KMS-11 (cell line): ENCODE measurements around the gene MYO7B.

ENCODE experiments used
- H2AFZ ChIP-seq: fragments of 200-600 bp; sonication (generic); 2 replicates; pipeline ENCODE4 v1.6.1; 2016; ENCODE audit warnings: antibody characterized with exemption, mixed run types, low read depth
- H3K27ac ChIP-seq: fragments of 200-600 bp; sonication (generic); 2 replicates; pipeline ENCODE4 v1.6.1; 2016; ENCODE audit warnings: mild to moderate bottlenecking, mixed run types
- H3K27me3 ChIP-seq: fragments of 200-600 bp; sonication (generic); 2 replicates; pipeline ENCODE4 v1.6.1; 2017; ENCODE audit warnings: mild to moderate bottlenecking, low read depth, mixed run types, moderate library complexity; ENCODE audit not compliant: insufficient read depth
- H3K36me3 ChIP-seq: fragments of 200-600 bp; sonication (generic); 2 replicates; pipeline ENCODE4 v1.6.1; 2017; ENCODE audit warnings: mild to moderate bottlenecking, mixed run types; ENCODE audit not compliant: insufficient read depth
- H3K4me1 ChIP-seq: fragments of 200-600 bp; sonication (generic); 2 replicates; pipeline ENCODE4 v1.6.1; 2016; ENCODE audit warnings: mild to moderate bottlenecking, low read depth, mixed run types; ENCODE audit not compliant: poor library complexity, severe bottlenecking
- H3K4me2 ChIP-seq: fragments of 200-600 bp; sonication (generic); 2 replicates; pipeline ENCODE4 v1.7.0; 2016; ENCODE audit warnings: mild to moderate bottlenecking, mixed run types
- H3K4me3 ChIP-seq: fragments of 200-600 bp; sonication (generic); IDR thresholded peaks from 2 replicates; pipeline ENCODE4 v1.6.1; 2017; ENCODE audit warnings: low read depth, low read length, mixed read lengths; ENCODE audit not compliant: insufficient read depth
- H3K79me2 ChIP-seq: fragments of 200-600 bp; sonication (generic); 2 replicates; pipeline ENCODE4 v1.6.1; 2016; ENCODE audit warnings: low read depth, mixed run types; ENCODE audit not compliant: insufficient read depth
- H3K9ac ChIP-seq: fragments of 200-600 bp; sonication (generic); 2 replicates; pipeline ENCODE4 v1.6.1; 2016; ENCODE audit warnings: mild to moderate bottlenecking, mixed run types
- H4K20me1 ChIP-seq: fragments of 200-600 bp; sonication (generic); 2 replicates; pipeline ENCODE4 v1.6.1; 2016; ENCODE audit warnings: mild to moderate bottlenecking, mixed run types; ENCODE audit not compliant: insufficient read depth
- CTCF ChIP-seq: fragments of 200-600 bp; sonication (generic); conservative IDR thresholded peaks from 2 replicates; pipeline ENCODE4 v1.6.1; 2017; ENCODE audit warnings: low read depth, mild to moderate bottlenecking, antibody characterized with exemption, low read length, moderate library complexity, mixed read lengths

The MYO7B gene

GRCh38 chr2:127594116-127594591 is 58.7 kb downstream of the MYO7B start:
- no peak overlapping the region for H3K9ac ChIP-seq
- no peaks in the 10 kb centered on the region for H3K27me3 ChIP-seq
- no peak for TF ChIP-seq CTCF
- no peaks in the 10 kb centered on the region for H4K20me1 ChIP-seq
- H3K4me2 ChIP-seq, result no peak overlapping the region
- no peaks in the 10 kb centered on the region for H3K36me3 ChIP-seq
- no peak overlapping the region for H3K27ac ChIP-seq
- H3K79me2 ChIP-seq, result no peaks in the 10 kb centered on the region
- H3K4me3 ChIP-seq, result no peak overlapping the region
- no peaks in the 10 kb centered on the region for H3K4me1 ChIP-seq
- H2AFZ ChIP-seq, result no peak overlapping the region

- no peaks in the 10 kb centered on the region for H3K36me3 ChIP-seq
- no peak overlapping the region for H3K4me3 ChIP-seq
- H3K27me3 ChIP-seq, result no peaks in the 10 kb centered on the region
- no peak for TF ChIP-seq CTCF
- no peak overlapping the region for H3K27ac ChIP-seq
- no peaks in the 10 kb centered on the region for H3K79me2 ChIP-seq
- H3K4me2 ChIP-seq, result no peak overlapping the region
- no peaks in the 10 kb centered on the region for H4K20me1 ChIP-seq
- H2AFZ ChIP-seq, result no peak overlapping the region
- H3K4me1 ChIP-seq, result no peaks in the 10 kb centered on the region
- H3K9ac ChIP-seq, result no peak overlapping the region
Measured at GRCh38 chr2:127596311-127597045, 61.0 kb downstream of the MYO7B start.

DNA sequence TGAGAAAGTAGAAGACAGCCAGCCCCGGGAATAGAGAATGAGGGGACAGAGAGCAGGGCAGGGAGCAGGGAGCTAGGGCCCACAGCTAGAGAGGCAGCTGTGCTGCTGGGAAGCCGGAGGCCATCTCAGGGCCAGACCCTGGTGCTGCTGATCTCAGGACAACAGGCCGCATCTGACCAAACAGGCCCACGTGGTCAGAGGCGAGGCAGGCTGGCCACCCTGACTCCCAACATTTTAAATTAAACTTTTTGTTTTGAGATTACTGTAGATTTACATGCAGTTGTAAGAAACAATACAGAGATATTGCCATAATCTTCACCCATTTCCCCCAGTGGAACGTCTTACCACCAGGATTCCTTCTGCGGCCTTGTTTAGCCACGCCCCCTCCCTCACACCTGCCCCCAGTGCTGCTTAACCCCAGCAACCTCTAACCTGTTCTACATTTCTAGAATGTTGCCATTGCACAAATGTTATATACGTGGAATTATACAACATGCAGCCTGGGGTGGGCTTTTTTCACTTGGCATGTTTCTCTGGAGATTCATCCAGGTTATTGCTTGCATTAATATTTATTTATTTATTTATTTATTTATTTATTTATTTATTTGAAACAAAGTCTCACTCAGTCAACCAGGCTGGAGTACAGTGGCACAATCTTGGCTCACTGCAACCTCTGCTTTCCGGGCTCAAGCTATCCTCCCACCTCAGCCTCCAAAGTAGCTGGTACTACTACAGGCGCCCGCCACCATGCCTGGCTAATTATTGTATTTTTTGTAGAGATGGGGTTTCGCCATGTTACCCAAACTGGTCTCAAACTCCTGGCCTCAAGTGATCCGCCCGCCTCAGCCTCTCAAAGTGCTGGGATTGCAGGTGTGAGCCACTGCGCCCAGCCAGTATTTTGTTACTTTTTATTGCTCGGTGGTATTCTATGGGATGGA is 61.8 kb downstream of the MYO7B start:
- Histone ChIP-seq H3K79me2 (no peaks in the 10 kb centered on the region), H3K27ac (no peak overlapping the region), H3K36me3 (no peaks in the 10 kb centered on the region), H3K4me3 (no peak overlapping the region), H3K27me3 (no peaks in the 10 kb centered on the region), H4K20me1 (no peaks in the 10 kb centered on the region), H3K9ac (no peak overlapping the region), H3K4me2 (no peak overlapping the region), H2AFZ (no peak overlapping the region), H3K4me1 (no peaks in the 10 kb centered on the region)
- TF ChIP-seq CTCF, result no peak

DNA sequence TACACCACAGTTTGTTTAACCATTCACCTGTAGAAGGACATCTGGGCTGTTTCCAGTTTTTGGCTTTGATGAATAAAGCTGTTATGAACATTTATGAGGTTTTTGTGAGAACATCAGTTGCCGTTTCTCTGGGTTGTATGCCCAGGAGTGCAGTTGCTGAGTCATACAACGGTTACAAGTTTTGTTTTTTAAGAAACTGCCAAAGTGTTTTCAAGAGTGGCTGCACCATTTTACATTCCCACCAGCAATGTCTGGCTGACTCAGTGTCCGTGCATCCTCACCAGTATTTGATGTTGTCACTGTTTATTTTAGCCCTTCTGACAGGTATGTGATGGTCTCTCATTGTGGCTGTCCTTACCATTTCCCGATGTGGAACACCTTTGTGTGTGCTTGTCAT is 62.5 kb downstream of the MYO7B start:
- Histone ChIP-seq H3K4me2 (no peak overlapping the region), H3K36me3 (no peaks in the 10 kb centered on the region), H3K9ac (no peak overlapping the region), H3K79me2 (no peaks in the 10 kb centered on the region), H3K4me1 (no peaks in the 10 kb centered on the region), H3K27me3 (no peaks in the 10 kb centered on the region), H3K27ac (no peak overlapping the region), H4K20me1 (no peaks in the 10 kb centered on the region), H2AFZ (no peak overlapping the region), H3K4me3 (no peak overlapping the region)
- no peak for TF ChIP-seq CTCF
